GM12872 (cell line): Measurements from ENCODE around the gene STK32C.

ENCODE experiments used
- TF ChIP-seq, protein P1 (sequence below): IDR thresholded peaks from 3 replicates; pipeline ENCODE4 v1.5.1; 2011; ENCODE audit warnings: low read depth, mild to moderate bottlenecking, low read length, moderate library complexity; ENCODE audit not compliant: insufficient read depth

STK32C gene

DNA sequence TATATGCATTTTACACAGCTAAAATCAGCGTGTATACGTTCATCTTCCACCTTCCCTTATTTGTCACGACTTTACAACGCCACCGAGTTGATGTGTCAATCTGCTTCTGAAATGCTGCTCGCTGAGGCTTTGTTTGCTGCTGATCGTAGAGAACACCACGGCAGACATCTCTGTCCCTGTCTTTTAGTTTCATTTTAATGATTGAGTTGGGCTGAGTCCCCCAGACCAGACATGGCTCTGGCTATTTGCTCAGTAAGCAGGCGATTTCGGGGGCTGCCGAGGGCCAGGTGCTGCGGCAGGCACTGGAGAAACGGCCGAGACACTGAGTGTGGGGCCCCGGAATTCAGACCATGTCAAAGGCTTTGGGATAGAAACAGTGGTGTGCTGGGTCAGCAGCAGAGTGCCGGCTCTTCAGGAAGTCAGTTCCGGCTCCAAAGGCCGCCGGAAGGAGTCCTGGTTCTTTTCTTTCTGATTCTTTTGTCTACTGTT is 29.2 kb upstream of the STK32C start:
- TF ChIP-seq, protein P1, sequence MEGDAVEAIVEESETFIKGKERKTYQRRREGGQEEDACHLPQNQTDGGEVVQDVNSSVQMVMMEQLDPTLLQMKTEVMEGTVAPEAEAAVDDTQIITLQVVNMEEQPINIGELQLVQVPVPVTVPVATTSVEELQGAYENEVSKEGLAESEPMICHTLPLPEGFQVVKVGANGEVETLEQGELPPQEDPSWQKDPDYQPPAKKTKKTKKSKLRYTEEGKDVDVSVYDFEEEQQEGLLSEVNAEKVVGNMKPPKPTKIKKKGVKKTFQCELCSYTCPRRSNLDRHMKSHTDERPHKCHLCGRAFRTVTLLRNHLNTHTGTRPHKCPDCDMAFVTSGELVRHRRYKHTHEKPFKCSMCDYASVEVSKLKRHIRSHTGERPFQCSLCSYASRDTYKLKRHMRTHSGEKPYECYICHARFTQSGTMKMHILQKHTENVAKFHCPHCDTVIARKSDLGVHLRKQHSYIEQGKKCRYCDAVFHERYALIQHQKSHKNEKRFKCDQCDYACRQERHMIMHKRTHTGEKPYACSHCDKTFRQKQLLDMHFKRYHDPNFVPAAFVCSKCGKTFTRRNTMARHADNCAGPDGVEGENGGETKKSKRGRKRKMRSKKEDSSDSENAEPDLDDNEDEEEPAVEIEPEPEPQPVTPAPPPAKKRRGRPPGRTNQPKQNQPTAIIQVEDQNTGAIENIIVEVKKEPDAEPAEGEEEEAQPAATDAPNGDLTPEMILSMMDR: no peak

- TF ChIP-seq, protein P1: no peak
Measured at GRCh38 chr10:132336064-132336746, 28.5 kb upstream of the STK32C start.

- TF ChIP-seq, protein P1: no peak
Measured at GRCh38 chr10:132335189-132336063, 27.7 kb upstream of the STK32C start.

GRCh38 chr10:132334631-132335188 is 27.0 kb upstream of the STK32C start:
- TF ChIP-seq, protein P1: no peak

DNA sequence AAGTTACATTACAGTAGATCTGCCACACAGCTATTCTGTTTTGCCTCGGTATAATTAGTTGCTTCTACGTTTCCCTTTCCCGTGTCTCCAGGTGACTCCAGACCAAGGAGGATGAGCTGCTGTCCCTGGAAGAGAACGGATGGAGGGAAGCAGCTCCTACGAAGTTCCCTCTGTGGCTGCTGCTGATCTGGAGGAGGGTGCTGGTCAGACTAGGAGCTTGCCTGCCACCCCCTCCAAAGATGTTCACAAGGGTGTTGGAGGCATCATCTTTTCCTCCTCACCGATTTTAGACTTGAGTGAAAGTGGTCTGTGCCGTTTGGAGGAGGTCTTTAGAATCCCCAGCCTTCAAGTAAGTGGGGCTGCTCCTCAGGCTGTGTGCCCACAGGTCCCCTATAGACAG is 25.6 kb upstream of the STK32C start:
- TF ChIP-seq, protein P1: no peak

DNA sequence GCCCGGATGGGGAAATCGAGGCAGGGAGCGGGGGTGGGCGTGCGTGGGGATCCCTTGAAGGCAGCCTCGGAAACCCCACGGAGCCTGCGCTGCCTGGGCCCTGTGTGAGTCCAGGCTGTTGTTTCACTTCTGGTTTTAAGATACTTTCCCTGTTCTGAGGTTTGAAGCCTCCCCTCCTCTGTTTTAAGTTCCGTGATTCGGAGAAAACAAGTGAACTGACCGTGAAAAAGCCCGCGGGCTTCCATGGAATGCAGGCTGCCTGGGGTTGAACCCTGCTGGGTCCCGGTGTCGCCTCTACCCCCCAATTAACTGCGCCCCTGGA is 24.6 kb upstream of the STK32C start:
- TF ChIP-seq, protein P1: no peak
